Activated CD8-positive, alpha-beta memory T cell treated with anti-CD3 and anti-CD28 coated beads for 24 hours (primary cell): Measurements from ENCODE around the gene ADGRG1.
"Not testable (repeated sequence)": the region's sequence is repeated elsewhere in the genome, so short reads cannot be mapped to it uniquely, and the experiment has no call there.

ENCODE experiments used
- DNase-seq: peaks from one replicate; pipeline ENCODE4 v3.0.0-alpha.2; 2020

Gene ADGRG1

GRCh38 chr16:57628008-57628781, at the start of gene ADGRG1:
ADGRG1 (plus strand) TSS chr16:57628630; CDS start chr16:57650288, 21,658 bp downstream.
- peak; percentile 78 for DNase-seq

- DNase-seq, result peak; percentile 55
Measured at GRCh38 chr16:57579361-57579665, 49.1 kb upstream of the ADGRG1 start.

GRCh38 chr16:57585051-57585687, 43.3 kb upstream of the ADGRG1 start:
- peak; percentile 41 for DNase-seq

GRCh38 chr16:57588831-57589230, 39.6 kb upstream of the ADGRG1 start:
- DNase-seq, result no peak

GRCh38 chr16:57589374-57589773, 39.1 kb upstream of the ADGRG1 start:
- DNase-seq, result peak; percentile 53

- peak; percentile 83 for DNase-seq
Measured at GRCh38 chr16:57590654-57591085, 37.8 kb upstream of the ADGRG1 start.

GRCh38 chr16:57591086-57591869, 37.2 kb upstream of the ADGRG1 start:
- peak; percentile 91 for DNase-seq

GRCh38 chr16:57591870-57592485, 36.5 kb upstream of the ADGRG1 start:
- DNase-seq, result no peak

- peak; percentile 90 for DNase-seq
Measured at GRCh38 chr16:57592591-57593003, 35.8 kb upstream of the ADGRG1 start.

GRCh38 chr16:57593021-57593420, 35.4 kb upstream of the ADGRG1 start:
- DNase-seq, result no peak

GRCh38 chr16:57593990-57594389, 34.4 kb upstream of the ADGRG1 start:
- DNase-seq, result no peak

GRCh38 chr16:57594531-57595031, 33.8 kb upstream of the ADGRG1 start:
- peak; percentile 52 for DNase-seq

GRCh38 chr16:57596234-57596633, 32.2 kb upstream of the ADGRG1 start:
- not testable (repeated sequence) for DNase-seq

GRCh38 chr16:57598437-57598836, 30.0 kb upstream of the ADGRG1 start:
- DNase-seq, result no peak

GRCh38 chr16:57600048-57600835, 28.2 kb upstream of the ADGRG1 start:
- DNase-seq, result peak; percentile 80

- DNase-seq, result peak; percentile 59
Measured at GRCh38 chr16:57600952-57601580, 27.4 kb upstream of the ADGRG1 start.

GRCh38 chr16:57601801-57602478, 26.5 kb upstream of the ADGRG1 start:
- peak; percentile 80 for DNase-seq

- DNase-seq, result peak; percentile 52
Measured at GRCh38 chr16:57603115-57604024, 25.1 kb upstream of the ADGRG1 start.

GRCh38 chr16:57604177-57604576, 24.3 kb upstream of the ADGRG1 start:
- peak; percentile 49 for DNase-seq
